HG02588 (cell line): ENCODE results near the gene SIAH1.
A peak's percentile ranks its signal among the peaks of the same experiment; 100 is the strongest.
"Not testable (repeated sequence)": the region's sequence is repeated elsewhere in the genome, so short reads cannot be mapped to it uniquely, and the experiment has no call there.

Experiments
- ATAC-seq: cut with Tn5 transposase; IDR thresholded peaks from one replicate; pipeline ENCODE4 v1.9.1; 2021; ENCODE audit warnings: mild to moderate bottlenecking, moderate library complexity; ENCODE audit not compliant: unreplicated experiment

SIAH1 gene

GRCh38 chr16:48367441-48368049 is 17.7 kb downstream of the SIAH1 start:
- no peak for ATAC-seq

- peak; percentile 60 for ATAC-seq
Observed at GRCh38 chr16:48366165-48367093, 18.8 kb downstream of the SIAH1 start.

GRCh38 chr16:48365601-48366164 is 19.5 kb downstream of the SIAH1 start:
- peak; percentile 94 for ATAC-seq

GRCh38 chr16:48365025-48365600 is 20.1 kb downstream of the SIAH1 start:
- ATAC-seq, result no peak

GRCh38 chr16:48361540-48362144 is 23.6 kb downstream of the SIAH1 start:
- no peak for ATAC-seq

GRCh38 chr16:48361012-48361411 is 24.2 kb downstream of the SIAH1 start:
- ATAC-seq, result no peak

- no peak for ATAC-seq
Observed at GRCh38 chr16:48359983-48360382, 25.2 kb downstream of the SIAH1 start.

- ATAC-seq, result no peak
Observed at GRCh38 chr16:48358419-48358818, 26.8 kb downstream of the SIAH1 start.

- no peak for ATAC-seq
Observed at GRCh38 chr16:48356633-48357376, 28.4 kb downstream of the SIAH1 start.

- no peak for ATAC-seq
Observed at GRCh38 chr16:48354877-48355855, 30.0 kb downstream of the SIAH1 start.

- ATAC-seq, result not testable (repeated sequence)
Observed at GRCh38 chr16:48354385-48354784, 30.8 kb downstream of the SIAH1 start.

GRCh38 chr16:48353565-48354163 is 31.5 kb downstream of the SIAH1 start:
- ATAC-seq, result peak; percentile 65

GRCh38 chr16:48352648-48353390 is 32.4 kb downstream of the SIAH1 start:
- no peak for ATAC-seq

GRCh38 chr16:48350736-48351135 is 34.5 kb downstream of the SIAH1 start:
- no peak for ATAC-seq

GRCh38 chr16:48347980-48348379 is 37.2 kb downstream of the SIAH1 start:
- no peak for ATAC-seq

GRCh38 chr16:48347191-48347865 is 37.9 kb downstream of the SIAH1 start:
- ATAC-seq, result no peak

- ATAC-seq, result no peak
Observed at GRCh38 chr16:48342591-48342990, 42.6 kb downstream of the SIAH1 start.

GRCh38 chr16:48340054-48340453 is 45.2 kb downstream of the SIAH1 start:
- no peak for ATAC-seq
